Stimulated activated CD4-positive, alpha-beta T cell treated with anti-CD3 and anti-CD28 coated beads, Interleukin-15, amount 100 ng/mL, for 24 hours (primary cell): ENCODE results near the gene IRF9.
A peak's percentile ranks its signal among the peaks of the same experiment; 100 is the strongest.

ENCODE experiments used
- DNase-seq: peaks from one replicate; pipeline ENCODE4 v3.0.0-alpha.2; 2020

Gene IRF9

GRCh38 chr14:24178399-24179178 is 17.5 kb downstream of the IRF9 start:
- DNase-seq, result no peak

- DNase-seq, result no peak
Observed at GRCh38 chr14:24179294-24179960, 18.4 kb downstream of the IRF9 start.

GRCh38 chr14:24179961-24180796 is 19.1 kb downstream of the IRF9 start:
- no peak for DNase-seq

GRCh38 chr14:24181371-24182077 is 20.5 kb downstream of the IRF9 start:
- no peak for DNase-seq

GRCh38 chr14:24182110-24182882 is 21.2 kb downstream of the IRF9 start:
- DNase-seq, result no peak

- DNase-seq, result no peak
Observed at GRCh38 chr14:24183014-24183481, 22.0 kb downstream of the IRF9 start.

GRCh38 chr14:24184104-24184970 is 23.3 kb downstream of the IRF9 start:
- DNase-seq, result no peak

- no peak for DNase-seq
Observed at GRCh38 chr14:24185026-24185425, 24.0 kb downstream of the IRF9 start.

GRCh38 chr14:24185741-24186140 is 24.7 kb downstream of the IRF9 start:
- no peak for DNase-seq

GRCh38 chr14:24186831-24187538 is 25.9 kb downstream of the IRF9 start:
- DNase-seq, result no peak

GRCh38 chr14:24187539-24187915 is 26.5 kb downstream of the IRF9 start:
- DNase-seq, result no peak

GRCh38 chr14:24188251-24189058 is 27.4 kb downstream of the IRF9 start, which contains the start of gene IPO4:
Gene IPO4, minus strand, starts transcription at chr14:24188816. Its CDS starts 29 bp downstream, at chr14:24188787.
- peak; percentile 97 for DNase-seq

- DNase-seq, result no peak
Observed at GRCh38 chr14:24189059-24189375, 28.0 kb downstream of the IRF9 start.

GRCh38 chr14:24189460-24189859 is 28.4 kb downstream of the IRF9 start:
- DNase-seq, result no peak

GRCh38 chr14:24190416-24190815 is 29.4 kb downstream of the IRF9 start:
- DNase-seq, result no peak

GRCh38 chr14:24192933-24193332 is 31.9 kb downstream of the IRF9 start:
- DNase-seq, result no peak

GRCh38 chr14:24194186-24194872 is 33.3 kb downstream of the IRF9 start:
- DNase-seq, result no peak

- no peak for DNase-seq
Observed at GRCh38 chr14:24194873-24195185, 33.8 kb downstream of the IRF9 start.
